Left renal cortex interstitium (tissue), 4 donors: ENCODE measurements around the gene CETP. TPM values are rescaled to one million over a fixed set of nuclear protein-coding genes. Genes with fewer than 3 reads are reported as not detected.

ENCODE experiments used
- polyA plus RNA-seq, 4 donors: library from polyadenylated mRNA; unstranded; fragments of 120-200 nt; gene quantifications; one replicate each; pipeline ENCODE4 v1.2.1, GENCODE V29; 2013; ENCODE audit not compliant: insufficient read length in 4 of 4

Gene CETP
- polyA plus RNA-seq, 4 donors: 10.0 to 15.3 (median 11.4) TPM

Other genes with a start within 250 kb of the CETP start
- gene NUP93, start 231.8 kb upstream of the CETP start, polyA plus RNA-seq: 100 to 1,000 TPM in 1 of 4 donors, 10 to 100 TPM in 3; 73.0 to 106 (median 83.5) TPM
- 10 to 100 TPM; 38.1 to 57.2 (median 46.4) TPM for gene SLC12A3, start 96.7 kb upstream of the CETP start, polyA plus RNA-seq
- gene HERPUD1, start 29.8 kb upstream of the CETP start, polyA plus RNA-seq: 100 to 1,000 TPM; 110 to 132 (median 123) TPM
- 1 to 10 TPM; 2.2 to 4.8 (median 3.4) TPM for gene NLRC5, start 27.6 kb downstream of the CETP start, polyA plus RNA-seq
- gene CPNE2, start 130.6 kb downstream of the CETP start, polyA plus RNA-seq: 10 to 100 TPM; 32.4 to 40.9 (median 38.8) TPM
- 100 to 1,000 TPM in 3 of 4 donors, 10 to 100 TPM in 1; 81.7 to 137 (median 121) TPM for gene PSME3IP1, start 224.1 kb downstream of the CETP start, polyA plus RNA-seq
- gene RSPRY1, start 224.4 kb downstream of the CETP start, polyA plus RNA-seq: 10 to 100 TPM; 39.7 to 47.8 (median 43.6) TPM